ENCODE results near the gene INTS2.
"Not testable (repeated sequence)": the region's sequence is repeated elsewhere in the genome, so short reads cannot be mapped to it uniquely, and the experiment has no call there.

GRCh38 chr17:61826198-61826597 lies 101.6 kb downstream of the INTS2 start:
- not testable (repeated sequence) for TF ChIP-seq EZH2 (IDR thresholded peaks at IDR 0.05); POLR2AphosphoS5 (IDR thresholded peaks at IDR 0.05; ENCODE audit: borderline replicate concordance, low read depth, low read length)
